Esophagus muscularis mucosa (tissue), 4 donors: ENCODE measurements around the gene SHH. TPM values are rescaled to one million over a fixed set of nuclear protein-coding genes. Genes with fewer than 3 reads are reported as not detected.

Experiments used
- DNase-seq: peaks from one replicate; pipeline ENCODE4 v3.0.0-alpha.2; 2017; ENCODE audit errors: extremely low spot score
- H3K27ac ChIP-seq, 4 donors: fragments of 200-600 bp; sonication (generic); replicated peaks in 1 of 4; 1 replicate in 3 of 4; 2 replicates in 1 of 4; pipeline ENCODE4 v1.5.1; 2016 to 2019; ENCODE audit warnings: mild to moderate bottlenecking in 1 of 4
- H3K27me3 ChIP-seq, 4 donors: fragments of 200-600 bp; sonication (generic); one replicate each; pipeline versions ENCODE4 v1.5.1 to v1.6.0; 2016 to 2019
- H3K36me3 ChIP-seq, 4 donors: fragments of 200-600 bp; sonication (generic); one replicate each; pipeline ENCODE4 v1.5.1; 2016 to 2019
- H3K4me1 ChIP-seq, 4 donors: fragments of 200-600 bp; sonication (generic); one replicate each; pipeline ENCODE4 v1.5.1; 2016 to 2019
- H3K4me3 ChIP-seq, 4 donors: fragments of 200-600 bp; sonication (generic); 1 replicate in 2 of 4; 2 replicates in 2 of 4; pipeline ENCODE4 v1.5.1; 2016 to 2019; ENCODE audit warnings: mild to moderate bottlenecking in 4 of 4, moderate library complexity in 1 of 4
- H3K9me3 ChIP-seq, 4 donors: fragments of 200-600 bp; sonication (generic); 1 replicate in 3 of 4; 2 replicates in 1 of 4; pipeline ENCODE4 v1.5.1; 2016 to 2019
- EP300 ChIP-seq: sonication (generic); formaldehyde crosslinking; IDR thresholded peaks from one replicate; pipeline ENCODE4 v1.6.1; 2017; ENCODE audit warnings: antibody characterized with exemption
- POLR2A ChIP-seq: fragments of 450-650 bp; IDR thresholded peaks from one replicate; pipeline ENCODE4 v1.6.1; 2017; ENCODE audit warnings: antibody characterized with exemption, moderate library complexity, mild to moderate bottlenecking, low read depth
- POLR2AphosphoS5 ChIP-seq, 2 donors: sonication (generic); formaldehyde crosslinking; IDR thresholded peaks; one replicate each; pipeline ENCODE4 v1.6.1; 2017; ENCODE audit warnings: antibody characterized with exemption in 2 of 2
- WGBS: methylation state at CpG from one replicate; pipeline ENCODE4 v1.1.5; 2018; 5-methylcytosine and 5-hydroxymethylcytosine counted together
- intact Hi-C: fragments of 100-400 bp; cut with DNase I; formaldehyde crosslinking; loops from one replicate; pipeline ENCODE4 v1.15.1; 2023
- total RNA-seq, 4 donors: library from RNA; depleted of rRNA; stranded (reverse); fragments of >200 nt; gene quantifications; one replicate each; pipeline versions ENCODE4 v1.1.0 to v1.2.1, GENCODE V29; 2016
- TF ChIP-seq, protein P1 (sequence below), 3 experiments: fragments of 200-600 bp in 2 of 3; fragments of 450-650 bp in 1 of 3; sonication (generic) in 2 of 3; IDR thresholded peaks; one replicate each; pipeline ENCODE4 v1.5.1; 2017 to 2019; ENCODE audit warnings: antibody characterized with exemption in 3 of 3, mild to moderate bottlenecking in 2 of 3, moderate library complexity in 1 of 3

SHH gene
- total RNA-seq, 4 donors from 2014 or later = not detected

DNA sequence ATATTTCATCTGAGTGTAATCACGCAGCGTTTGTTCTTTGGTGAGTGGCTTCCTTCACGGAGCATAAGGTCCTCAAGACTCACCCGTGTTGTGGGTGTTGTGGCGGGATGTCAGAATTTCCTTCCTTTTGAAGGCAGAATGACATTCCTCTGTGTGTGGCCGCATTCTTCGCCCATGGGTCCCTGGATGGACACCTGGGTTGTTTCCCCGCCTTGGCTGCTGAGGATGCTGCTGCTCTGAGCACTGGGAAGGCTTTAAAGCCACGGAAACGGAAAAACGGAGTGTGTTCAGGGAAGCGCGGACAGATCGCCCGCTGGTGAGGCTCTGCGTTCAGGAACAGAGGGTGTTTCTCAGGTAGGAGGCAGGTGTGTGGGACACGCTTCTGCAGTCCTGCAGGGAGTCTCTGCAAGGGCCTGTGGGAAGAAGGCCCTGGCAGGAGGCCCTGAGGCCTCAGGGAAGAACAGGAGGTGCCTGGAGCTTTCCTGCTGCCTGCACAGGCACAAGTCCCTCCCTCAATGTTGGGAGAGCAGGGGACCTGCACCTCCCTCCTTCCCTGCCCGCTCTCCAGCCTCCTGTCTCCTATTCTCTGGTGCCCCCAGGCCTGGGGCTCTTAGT is 35.7 kb upstream of the SHH start:
- no peak for DNase-seq
- WGBS = 76% methylated on average over 18 of the region's 18 CpGs
- intact Hi-C loops = no loop called here
- no peaks in the 10 kb centered on the region for H3K9me3 ChIP-seq
- no peaks in the 10 kb centered on the region for H3K4me1 ChIP-seq
- H3K4me3 ChIP-seq = no peak overlapping the region
- no peaks in the 10 kb centered on the region for H3K36me3 ChIP-seq
- no peak for TF ChIP-seq POLR2AphosphoS5 (IDR thresholded peaks at IDR 0.05)
- no peak for TF ChIP-seq EP300
- TF ChIP-seq, protein P1, sequence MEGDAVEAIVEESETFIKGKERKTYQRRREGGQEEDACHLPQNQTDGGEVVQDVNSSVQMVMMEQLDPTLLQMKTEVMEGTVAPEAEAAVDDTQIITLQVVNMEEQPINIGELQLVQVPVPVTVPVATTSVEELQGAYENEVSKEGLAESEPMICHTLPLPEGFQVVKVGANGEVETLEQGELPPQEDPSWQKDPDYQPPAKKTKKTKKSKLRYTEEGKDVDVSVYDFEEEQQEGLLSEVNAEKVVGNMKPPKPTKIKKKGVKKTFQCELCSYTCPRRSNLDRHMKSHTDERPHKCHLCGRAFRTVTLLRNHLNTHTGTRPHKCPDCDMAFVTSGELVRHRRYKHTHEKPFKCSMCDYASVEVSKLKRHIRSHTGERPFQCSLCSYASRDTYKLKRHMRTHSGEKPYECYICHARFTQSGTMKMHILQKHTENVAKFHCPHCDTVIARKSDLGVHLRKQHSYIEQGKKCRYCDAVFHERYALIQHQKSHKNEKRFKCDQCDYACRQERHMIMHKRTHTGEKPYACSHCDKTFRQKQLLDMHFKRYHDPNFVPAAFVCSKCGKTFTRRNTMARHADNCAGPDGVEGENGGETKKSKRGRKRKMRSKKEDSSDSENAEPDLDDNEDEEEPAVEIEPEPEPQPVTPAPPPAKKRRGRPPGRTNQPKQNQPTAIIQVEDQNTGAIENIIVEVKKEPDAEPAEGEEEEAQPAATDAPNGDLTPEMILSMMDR (IDR thresholded peaks at IDR 0.05) = no peak
- TF ChIP-seq POLR2A = no peak
- no peak overlapping the region for H3K27ac ChIP-seq
- H3K27me3 ChIP-seq = peaks cover 0 to 56% (median 0%) of the 10 kb centered on the region in 4 donors

DNA sequence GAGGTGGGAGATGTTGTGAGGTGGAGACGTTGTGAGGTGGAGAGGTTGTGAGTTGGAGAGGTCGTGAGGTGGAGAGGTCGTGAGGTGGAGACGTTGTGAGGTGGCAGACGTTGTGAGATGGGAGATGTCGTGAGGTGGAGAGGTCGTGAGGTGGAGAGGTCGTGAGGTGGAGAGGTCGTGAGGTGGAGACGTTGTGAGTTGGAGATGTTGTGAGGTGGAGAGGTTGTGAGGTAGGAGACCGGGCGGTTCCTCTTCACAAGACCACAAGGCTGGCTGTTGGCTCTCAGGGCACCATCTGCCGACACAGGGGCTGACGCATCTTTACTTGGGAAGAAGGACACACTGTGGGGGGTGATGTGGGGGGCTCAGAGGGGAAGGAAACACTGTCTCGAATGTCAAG is 34.7 kb upstream of the SHH start:
- H3K4me3 ChIP-seq = no peak overlapping the region
- H3K27ac ChIP-seq = no peak overlapping the region
- WGBS = 82% methylated on average over 15 of the region's 15 CpGs
- no peaks in the 10 kb centered on the region for H3K4me1 ChIP-seq
- no peak for DNase-seq
- H3K9me3 ChIP-seq = no peaks in the 10 kb centered on the region
- H3K27me3 ChIP-seq = peaks cover 0 to 63% (median 0%) of the 10 kb centered on the region in 4 donors
- TF ChIP-seq POLR2AphosphoS5 (IDR thresholded peaks at IDR 0.05) (no peak), EP300 (no peak), POLR2A (no peak)
- TF ChIP-seq, protein P1 (IDR thresholded peaks at IDR 0.05) = no peak
- intact Hi-C loops = no loop called here
- H3K36me3 ChIP-seq = no peaks in the 10 kb centered on the region

DNA sequence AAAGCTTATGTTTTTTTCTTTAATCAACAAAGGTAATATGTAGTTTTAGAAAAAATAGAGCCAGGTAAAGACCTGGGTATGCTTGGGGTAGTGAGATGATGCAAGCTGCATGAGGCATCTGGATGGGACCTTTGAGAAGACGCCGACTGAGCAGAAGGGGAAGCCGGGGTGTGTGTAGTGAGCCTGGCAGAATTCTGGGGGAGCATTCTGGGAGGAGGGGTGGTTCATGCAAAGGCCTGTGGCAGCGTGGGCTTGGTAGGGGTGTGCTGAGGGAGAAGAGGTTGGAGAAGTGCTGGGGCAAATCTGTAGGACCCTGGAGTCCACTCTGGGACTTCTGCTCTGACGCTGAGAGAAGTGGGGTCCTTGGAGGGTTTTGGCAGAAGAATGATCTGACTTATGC is 33.9 kb upstream of the SHH start:
- intact Hi-C loops = no loop called here
- Histone ChIP-seq H3K27ac (no peak overlapping the region), H3K4me3 (no peak overlapping the region), H3K9me3 (no peaks in the 10 kb centered on the region), H3K36me3 (no peaks in the 10 kb centered on the region), H3K4me1 (no peaks in the 10 kb centered on the region), H3K27me3 (peaks cover 0 to 63% (median 0%) of the 10 kb centered on the region in 4 donors)
- TF ChIP-seq POLR2AphosphoS5 (IDR thresholded peaks at IDR 0.05) = no peak
- no peak for TF ChIP-seq POLR2A
- no peak for TF ChIP-seq EP300
- TF ChIP-seq, protein P1 (IDR thresholded peaks at IDR 0.05) = no peak
- 89% methylated on average over 5 of the region's 5 CpGs for WGBS
- no peak for DNase-seq

- no peaks in the 10 kb centered on the region for H3K36me3 ChIP-seq
- WGBS = 89% methylated on average over 8 of the region's 14 CpGs
- H3K27ac ChIP-seq = no peak overlapping the region
- no peaks in the 10 kb centered on the region for H3K9me3 ChIP-seq
- H3K4me1 ChIP-seq = no peaks in the 10 kb centered on the region
- DNase-seq = no peak
- TF ChIP-seq EP300 (no peak), POLR2AphosphoS5 (IDR thresholded peaks at IDR 0.05) (no peak), POLR2A (no peak)
- TF ChIP-seq, protein P1 (IDR thresholded peaks at IDR 0.05) = no peak
- H3K4me3 ChIP-seq = no peak overlapping the region
- intact Hi-C loops = no loop called here
- H3K27me3 ChIP-seq = peaks cover 0 to 66% (median 0%) of the 10 kb centered on the region in 4 donors
These were observed 33.0 kb upstream of the SHH start for GRCh38 chr7:155845226-155845625.

GRCh38 chr7:155844526-155844925 is 32.3 kb upstream of the SHH start:
- Histone ChIP-seq H3K27me3 (peaks cover 0 to 62% (median 0%) of the 10 kb centered on the region in 4 donors), H3K9me3 (no peaks in the 10 kb centered on the region), H3K27ac (no peak overlapping the region), H3K4me1 (no peaks in the 10 kb centered on the region), H3K4me3 (no peak overlapping the region), H3K36me3 (no peaks in the 10 kb centered on the region)
- no peak for DNase-seq
- TF ChIP-seq, protein P1 (IDR thresholded peaks at IDR 0.05) = no peak
- intact Hi-C loops = no loop called here
- 84% methylated on average over 13 of the region's 16 CpGs for WGBS
